Breast epithelium (tissue), 3 donors: ENCODE results near the gene ANKRD44.

Experiments
- POLR2A ChIP-seq: fragments of 450-650 bp; IDR thresholded peaks from one replicate; pipeline ENCODE4 v1.6.1; 2016; ENCODE audit warnings: antibody characterized with exemption, mild to moderate bottlenecking, moderate library complexity
- POLR2AphosphoS5 ChIP-seq, 3 donors: sonication (generic); formaldehyde crosslinking; IDR thresholded peaks; one replicate each; pipeline ENCODE4 v1.6.1; 2017; ENCODE audit warnings: antibody characterized with exemption in 3 of 3
- TF ChIP-seq, protein P1 (sequence below), 3 donors: fragments of 450-650 bp; IDR thresholded peaks; one replicate each; pipeline ENCODE4 v1.5.1; 2016 to 2017; ENCODE audit warnings: antibody characterized with exemption in 3 of 3, mild to moderate bottlenecking in 3 of 3, moderate library complexity in 3 of 3

DNA sequence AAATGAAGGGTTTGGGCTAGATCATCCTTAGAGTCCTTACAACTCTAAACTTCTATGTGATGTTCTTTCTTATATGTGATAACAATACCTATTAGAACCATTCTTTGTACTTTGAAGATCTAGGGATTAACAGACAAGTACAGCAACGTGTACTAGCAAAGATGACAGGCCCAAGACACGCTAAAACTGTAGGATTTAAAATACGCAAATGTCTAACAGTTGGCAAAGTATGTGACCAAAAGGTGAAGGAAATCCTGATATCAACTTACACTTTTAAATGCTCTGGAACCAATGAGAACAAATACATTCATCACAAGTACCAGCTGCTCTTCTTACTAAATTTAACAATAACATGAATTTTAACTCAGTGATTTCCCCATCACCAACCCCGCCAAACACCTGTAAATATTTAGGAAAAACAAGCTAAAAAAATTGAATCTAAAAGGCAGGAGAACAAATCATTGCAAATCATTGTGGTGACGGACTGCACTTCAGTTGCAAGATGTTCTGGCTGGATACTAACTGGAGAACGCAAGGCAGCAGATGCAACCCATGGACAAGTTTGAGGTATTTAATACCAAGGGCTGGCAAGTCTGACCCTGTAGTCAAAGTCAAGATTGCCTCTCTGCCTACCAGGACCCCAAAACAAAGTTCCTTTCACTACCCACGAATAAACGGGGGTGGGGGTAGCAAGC lies 1.4 kb downstream of the ANKRD44 start:
- TF ChIP-seq, protein P1, sequence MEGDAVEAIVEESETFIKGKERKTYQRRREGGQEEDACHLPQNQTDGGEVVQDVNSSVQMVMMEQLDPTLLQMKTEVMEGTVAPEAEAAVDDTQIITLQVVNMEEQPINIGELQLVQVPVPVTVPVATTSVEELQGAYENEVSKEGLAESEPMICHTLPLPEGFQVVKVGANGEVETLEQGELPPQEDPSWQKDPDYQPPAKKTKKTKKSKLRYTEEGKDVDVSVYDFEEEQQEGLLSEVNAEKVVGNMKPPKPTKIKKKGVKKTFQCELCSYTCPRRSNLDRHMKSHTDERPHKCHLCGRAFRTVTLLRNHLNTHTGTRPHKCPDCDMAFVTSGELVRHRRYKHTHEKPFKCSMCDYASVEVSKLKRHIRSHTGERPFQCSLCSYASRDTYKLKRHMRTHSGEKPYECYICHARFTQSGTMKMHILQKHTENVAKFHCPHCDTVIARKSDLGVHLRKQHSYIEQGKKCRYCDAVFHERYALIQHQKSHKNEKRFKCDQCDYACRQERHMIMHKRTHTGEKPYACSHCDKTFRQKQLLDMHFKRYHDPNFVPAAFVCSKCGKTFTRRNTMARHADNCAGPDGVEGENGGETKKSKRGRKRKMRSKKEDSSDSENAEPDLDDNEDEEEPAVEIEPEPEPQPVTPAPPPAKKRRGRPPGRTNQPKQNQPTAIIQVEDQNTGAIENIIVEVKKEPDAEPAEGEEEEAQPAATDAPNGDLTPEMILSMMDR (IDR thresholded peaks at IDR 0.05) = no peak
- TF ChIP-seq POLR2AphosphoS5 (IDR thresholded peaks at IDR 0.05) (no peak), POLR2A (no peak)
